Progenitor cell of endocrine pancreas (in vitro differentiated cells): Measurements from ENCODE around the gene ZNF385B. TPM values are rescaled to one million over a fixed set of nuclear protein-coding genes. Genes with fewer than 3 reads are reported as not detected.

Experiments used
- DNase-seq: peaks from one replicate; pipeline ENCODE4 v3.0.0; 2021; ENCODE audit warnings: low spot score; ENCODE audit not compliant: unreplicated experiment
- H3K27ac Mint-ChIP-seq: 2 replicates; pipeline ENCODE4 v1.8.0; 2021; ENCODE audit warnings: mild to moderate bottlenecking, moderate library complexity, mixed read lengths
- H3K27me3 Mint-ChIP-seq: 2 replicates; pipeline ENCODE4 v1.8.0; 2021; ENCODE audit warnings: mixed read lengths
- H3K36me3 Mint-ChIP-seq: 2 replicates; pipeline ENCODE4 v1.8.0; 2022; ENCODE audit warnings: mixed read lengths; ENCODE audit not compliant: insufficient read depth
- H3K4me1 Mint-ChIP-seq: 2 replicates; pipeline ENCODE4 v1.8.0; 2021; ENCODE audit warnings: low read depth, mixed read lengths
- H3K4me3 Mint-ChIP-seq: 2 replicates; pipeline ENCODE4 v1.8.0; 2021; ENCODE audit warnings: low read depth, mild to moderate bottlenecking, moderate library complexity, mixed read lengths
- H3K9me3 Mint-ChIP-seq: 2 replicates; pipeline ENCODE4 v1.8.0; 2021; ENCODE audit warnings: low read depth, mixed read lengths
- CTCF ChIP-seq: fragments of 200-600 bp; sonication (generic); IDR thresholded peaks from one replicate; pipeline ENCODE4 v1.5.0; 2021; ENCODE audit warnings: antibody characterized with exemption, mild to moderate bottlenecking; ENCODE audit not compliant: unreplicated experiment
- long read RNA-seq: library from polyadenylated mRNA; unstranded; transcript quantifications from one replicate; pipeline ENCODE4 v2.0.0, GENCODE V29; 2020
- total RNA-seq: library from RNA; stranded (reverse); gene quantifications from 2 replicates; pipeline ENCODE4 v1.2.1, GENCODE V29; 2021

Gene ZNF385B
- 4.9 and 5.5 TPM in 2 replicates for total RNA-seq
- long read RNA-seq, partial matches to known transcripts, result 2 of 10 reads
- long read RNA-seq, other reads (novel, unspliced or antisense), result 8 of 10 reads

- peaks cover 83% of the 10 kb centered on the region for H3K27me3 Mint-ChIP-seq
- TF ChIP-seq CTCF, result no peak
- DNase-seq, result peak; percentile 35
Measured at GRCh38 chr2:179861416-179862067, at the start of gene ZNF385B. ZNF385B (minus strand) TSS chr2:179861612.

GRCh38 chr2:179910735-179911113, 49.3 kb upstream of the ZNF385B start:
- H3K9me3 Mint-ChIP-seq, result no peaks in the 10 kb centered on the region

More at GRCh38 chr2:179861416-179862067, at the start of gene ZNF385B:
- Mint-ChIP-seq H3K9me3 (no peaks in the 10 kb centered on the region), H3K4me1 (peaks cover 8% of the 10 kb centered on the region), H3K4me3 (peak within 1 kb of the TSS; percentile 74), H3K36me3 (no peaks in the 10 kb centered on the region), H3K27ac (peak within 1 kb of the TSS; percentile 78)

GRCh38 chr2:179909845-179910734, 48.7 kb upstream of the ZNF385B start:
- H3K36me3 Mint-ChIP-seq, result no peaks in the 10 kb centered on the region

More at GRCh38 chr2:179910735-179911113, 49.3 kb upstream of the ZNF385B start:
- Mint-ChIP-seq H3K27me3 (no peaks in the 10 kb centered on the region), H3K27ac (no peak overlapping the region), H3K36me3 (no peaks in the 10 kb centered on the region), H3K4me3 (no peak overlapping the region), H3K4me1 (peaks cover 7% of the 10 kb centered on the region)
- DNase-seq, result no peak
- TF ChIP-seq CTCF, result no peak

GRCh38 chr2:179900655-179901054, 39.2 kb upstream of the ZNF385B start:
- Mint-ChIP-seq H3K4me1 (no peaks in the 10 kb centered on the region), H3K4me3 (no peak overlapping the region)

More at GRCh38 chr2:179909845-179910734, 48.7 kb upstream of the ZNF385B start:
- H3K4me3 Mint-ChIP-seq, result no peak overlapping the region
- no peaks in the 10 kb centered on the region for H3K27me3 Mint-ChIP-seq
- no peak for TF ChIP-seq CTCF
- no peak for DNase-seq
- no peaks in the 10 kb centered on the region for H3K9me3 Mint-ChIP-seq
- peaks cover 7% of the 10 kb centered on the region for H3K4me1 Mint-ChIP-seq
- no peak overlapping the region for H3K27ac Mint-ChIP-seq

More at GRCh38 chr2:179900655-179901054, 39.2 kb upstream of the ZNF385B start:
- Mint-ChIP-seq H3K9me3 (peaks cover 8% of the 10 kb centered on the region), H3K36me3 (no peaks in the 10 kb centered on the region), H3K27ac (no peak overlapping the region), H3K27me3 (no peaks in the 10 kb centered on the region)
- no peak for TF ChIP-seq CTCF
- DNase-seq, result no peak
